ENCODE measurements around the gene PIP5K1C.
"Not testable (repeated sequence)": the region's sequence is repeated elsewhere in the genome, so short reads cannot be mapped to it uniquely, and the experiment has no call there.

PIP5K1C gene

GRCh38 chr19:3673506-3674439 lies 26.5 kb downstream of the PIP5K1C start:
- no peak for DNase-seq

DNA sequence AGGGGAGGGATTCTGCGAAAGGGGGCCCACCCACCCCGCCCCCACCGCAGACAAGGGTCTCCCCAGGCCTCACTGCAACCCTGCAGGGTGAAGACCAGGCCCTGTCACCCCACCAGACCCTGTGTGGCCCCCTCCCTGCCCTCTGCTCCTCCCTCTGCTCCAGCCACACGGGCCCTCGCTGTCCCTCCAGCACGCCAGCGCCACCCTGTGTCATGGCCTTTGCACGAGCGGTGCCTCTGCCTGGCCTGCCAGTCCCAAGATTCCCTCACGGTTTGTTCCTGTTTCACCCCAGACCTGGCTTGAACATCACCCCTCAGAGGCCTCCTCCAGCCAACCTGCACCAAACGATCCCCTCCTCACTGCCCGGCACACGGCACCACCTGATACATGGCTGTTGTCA lies 27.3 kb downstream of the PIP5K1C start:
- DNase-seq, result no peak

GRCh38 chr19:3672575-3672948 lies 27.7 kb downstream of the PIP5K1C start:
- DNase-seq, result no peak

DNA sequence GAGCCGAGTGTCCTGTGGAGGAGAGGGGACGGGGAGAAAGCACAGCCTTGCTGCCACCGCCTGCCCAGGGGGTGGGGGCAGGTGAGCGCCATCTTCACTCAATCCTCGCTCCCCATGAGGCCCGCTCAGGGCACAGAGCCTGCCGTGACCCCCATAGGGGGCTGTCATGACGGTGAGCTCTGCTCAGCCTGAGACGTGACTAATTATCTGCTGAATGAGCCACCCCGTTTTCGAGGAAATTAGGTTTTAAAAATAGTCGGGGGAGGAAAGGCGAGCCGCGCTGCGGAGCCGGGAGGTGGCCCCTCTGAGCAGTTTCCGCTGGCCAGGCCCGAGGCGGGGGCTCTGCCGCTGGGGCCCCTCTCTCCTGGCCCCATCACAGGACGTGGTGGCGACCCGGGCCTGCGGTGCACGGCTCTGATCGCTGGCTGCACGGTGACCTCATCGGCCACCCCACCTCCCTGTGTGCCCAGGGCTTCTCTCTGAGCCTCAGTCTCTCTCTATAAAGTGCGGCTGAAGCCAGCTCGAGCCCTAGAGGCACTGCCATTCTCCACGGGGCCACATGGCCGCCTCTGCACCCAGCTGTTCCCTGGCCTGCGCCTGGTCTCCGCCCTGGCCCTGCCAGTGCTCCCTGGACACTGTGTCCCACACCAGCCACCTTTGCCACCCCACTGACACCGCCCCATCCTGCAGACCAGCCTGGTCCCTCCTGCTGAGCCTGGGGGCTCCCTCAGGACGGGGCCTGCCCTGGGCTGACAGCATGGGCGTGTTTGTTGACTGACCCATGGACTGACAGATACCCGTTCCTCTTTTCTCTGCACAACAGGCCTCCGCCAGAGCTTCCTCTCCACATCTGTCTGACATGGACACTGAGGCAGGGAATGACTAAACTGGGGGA lies 28.3 kb downstream of the PIP5K1C start:
- no peak for DNase-seq

DNA sequence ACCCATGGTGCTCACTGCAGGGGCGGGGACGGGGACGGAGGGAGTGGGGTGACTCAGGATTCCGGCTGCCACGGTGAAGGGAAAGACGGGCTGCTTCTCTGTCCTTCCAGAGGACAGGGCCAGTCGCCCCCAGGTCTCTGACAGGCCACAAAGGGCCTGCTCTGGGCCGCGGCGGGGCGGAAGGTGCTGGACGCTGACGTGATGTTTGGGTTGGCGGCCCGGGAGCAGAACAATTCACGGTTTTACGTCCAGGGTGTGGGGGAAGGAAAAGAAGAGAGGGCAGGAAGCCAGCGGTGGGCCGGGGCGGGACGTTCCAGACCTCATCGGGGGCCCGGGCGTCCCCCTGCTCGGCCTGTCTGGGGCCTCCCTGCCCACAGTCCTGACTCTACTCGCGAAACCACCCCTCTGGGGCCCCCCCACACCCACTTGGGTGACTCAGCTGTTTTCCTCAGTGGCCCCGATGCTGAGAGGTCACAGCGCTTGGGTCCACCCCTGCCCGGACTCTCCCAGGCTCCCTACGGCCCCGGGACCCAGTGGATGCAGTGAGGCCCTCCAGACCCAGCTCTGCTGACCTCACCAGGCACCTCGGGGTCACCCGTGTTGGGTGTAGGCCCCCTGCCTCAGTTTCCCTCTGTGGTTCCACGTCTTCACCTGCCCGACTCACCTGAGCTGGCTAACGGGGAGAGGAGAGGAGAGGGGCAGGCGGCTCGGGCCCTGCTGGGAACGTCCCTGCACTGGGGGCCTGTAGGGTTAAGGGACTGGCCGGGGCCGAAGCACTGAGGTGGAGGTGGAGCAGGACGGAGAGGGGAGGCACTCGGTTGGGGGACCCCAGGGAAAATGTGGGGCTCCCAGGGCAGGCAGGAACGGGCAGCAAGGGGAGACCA lies 29.2 kb downstream of the PIP5K1C start:
- DNase-seq, result peak; percentile 40

GRCh38 chr19:3669947-3670795 lies 30.1 kb downstream of the PIP5K1C start:
- no peak for DNase-seq

- no peak for DNase-seq
Measured at GRCh38 chr19:3669082-3669946, 31.0 kb downstream of the PIP5K1C start.

GRCh38 chr19:3668331-3669081 lies 31.8 kb downstream of the PIP5K1C start:
- DNase-seq, result no peak

GRCh38 chr19:3667766-3668165 lies 32.5 kb downstream of the PIP5K1C start:
- no peak for DNase-seq

GRCh38 chr19:3667037-3667638 lies 33.1 kb downstream of the PIP5K1C start:
- DNase-seq, result no peak

GRCh38 chr19:3666545-3666856 lies 33.8 kb downstream of the PIP5K1C start:
- DNase-seq, result not testable (repeated sequence)

GRCh38 chr19:3665681-3666544 lies 34.4 kb downstream of the PIP5K1C start:
- no peak for DNase-seq

- no peak for DNase-seq
Measured at GRCh38 chr19:3664879-3665642, 35.2 kb downstream of the PIP5K1C start.

DNA sequence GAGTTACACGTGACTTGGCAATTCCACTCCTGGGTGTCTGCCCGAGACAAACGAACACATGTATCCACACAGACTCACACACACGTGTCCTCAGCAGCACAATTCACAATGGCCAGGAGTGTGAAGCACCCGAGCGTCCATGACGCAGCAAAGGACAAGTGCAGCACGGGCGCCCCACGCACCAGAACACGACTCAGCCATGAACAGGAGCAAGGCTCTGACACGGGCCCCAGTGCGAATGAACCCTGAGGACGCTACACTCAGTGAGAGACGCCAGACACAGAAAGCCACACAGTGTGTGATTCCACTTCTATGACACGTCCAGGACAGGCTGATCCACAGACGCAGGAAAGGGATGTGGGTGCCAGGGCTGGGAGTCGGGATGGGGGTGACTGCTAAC lies 36.4 kb downstream of the PIP5K1C start:
- DNase-seq, result no peak

GRCh38 chr19:3661284-3662238 lies 38.7 kb downstream of the PIP5K1C start:
- no peak for DNase-seq

DNA sequence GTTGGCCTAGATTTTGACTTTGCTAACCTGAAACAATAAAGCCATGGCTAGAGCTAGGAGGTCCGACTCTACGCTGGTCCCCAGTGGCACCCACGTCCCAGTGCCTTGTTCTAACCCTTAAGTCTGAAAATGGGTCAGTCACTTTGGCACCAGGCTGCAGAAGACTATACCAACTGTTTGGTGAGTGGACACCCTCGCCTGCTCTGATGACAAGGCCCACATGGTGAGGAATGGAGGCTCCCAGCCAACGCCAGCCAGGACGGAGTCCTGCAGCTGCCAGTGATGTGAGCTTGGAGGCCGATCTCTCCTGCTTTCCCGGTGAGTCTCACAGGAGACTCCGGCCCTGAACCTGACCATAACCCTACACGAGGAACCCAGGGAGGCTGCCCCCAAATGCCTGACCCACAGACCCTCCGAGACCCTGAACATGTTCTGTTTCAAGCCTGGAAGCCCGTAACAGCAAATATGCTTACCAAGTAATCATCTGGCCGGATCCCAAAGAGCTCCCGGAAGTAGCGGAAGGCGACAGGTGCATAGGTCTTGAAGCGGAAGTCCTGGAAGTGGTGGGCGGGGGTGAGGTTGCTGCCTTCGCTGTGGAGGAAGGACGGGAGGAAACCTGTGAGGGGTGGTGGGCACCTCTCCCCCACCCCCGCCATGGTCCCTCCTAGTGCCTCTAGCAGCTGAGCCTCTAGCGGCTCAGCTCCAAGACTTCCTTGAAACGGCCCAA lies 39.6 kb downstream of the PIP5K1C start:
- DNase-seq, result no peak
